ENCODE data around the gene MUC4.
A peak's percentile ranks its signal among the peaks of the same experiment; 100 is the strongest.
"Not testable (repeated sequence)": the region's sequence is repeated elsewhere in the genome, so short reads cannot be mapped to it uniquely, and the experiment has no call there.

The MUC4 gene

DNA sequence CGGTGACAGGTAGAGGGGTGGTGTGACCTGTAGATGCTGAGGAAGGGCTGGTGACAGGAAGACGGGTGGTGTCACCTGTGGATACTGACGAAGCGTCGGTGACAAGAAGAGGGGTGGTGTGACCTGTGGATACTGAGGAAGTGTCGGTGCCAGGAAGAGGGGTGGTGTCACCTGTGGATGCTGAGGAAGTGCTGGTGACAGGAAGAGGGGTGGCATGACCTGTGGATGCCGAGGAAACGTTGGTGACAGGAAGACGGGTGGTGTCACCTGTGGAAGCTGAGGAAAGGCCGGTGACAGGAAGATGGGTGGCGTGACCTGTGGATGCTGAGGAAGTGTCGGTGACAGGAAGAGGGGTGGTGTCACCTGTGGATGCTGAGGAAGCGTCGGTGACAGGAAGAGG lies 27.7 kb downstream of the MUC4 start:
- H3K4me3 ChIP-seq (ENCODE audit: low read length, poor library complexity, severe bottlenecking); H3F3A ChIP-seq (ENCODE audit: low read depth); H3K4me2 ChIP-seq (ENCODE audit: low read depth, low read length, poor library complexity, severe bottlenecking); H3K27me3 ChIP-seq (ENCODE audit: insufficient read depth, low read length, poor library complexity, severe bottlenecking); H4K20me1 ChIP-seq (ENCODE audit: insufficient read depth, low read length, poor library complexity, severe bottlenecking); H3K79me2 ChIP-seq (ENCODE audit: insufficient read depth, low read length); H3K9me3 ChIP-seq (ENCODE audit: insufficient read depth, low read depth, low read length); H3K9me2 ChIP-seq (replicated peaks; ENCODE audit: low read depth, low read length); H3K9ac ChIP-seq (ENCODE audit: low read depth, low read length, poor library complexity, severe bottlenecking); H2AFZ ChIP-seq (ENCODE audit: low read length); H3K4me1 ChIP-seq (ENCODE audit: insufficient read depth, low read length, poor library complexity, severe bottlenecking); H3K36me3 ChIP-seq (ENCODE audit: insufficient read depth, low read length): not testable (repeated sequence)

DNA sequence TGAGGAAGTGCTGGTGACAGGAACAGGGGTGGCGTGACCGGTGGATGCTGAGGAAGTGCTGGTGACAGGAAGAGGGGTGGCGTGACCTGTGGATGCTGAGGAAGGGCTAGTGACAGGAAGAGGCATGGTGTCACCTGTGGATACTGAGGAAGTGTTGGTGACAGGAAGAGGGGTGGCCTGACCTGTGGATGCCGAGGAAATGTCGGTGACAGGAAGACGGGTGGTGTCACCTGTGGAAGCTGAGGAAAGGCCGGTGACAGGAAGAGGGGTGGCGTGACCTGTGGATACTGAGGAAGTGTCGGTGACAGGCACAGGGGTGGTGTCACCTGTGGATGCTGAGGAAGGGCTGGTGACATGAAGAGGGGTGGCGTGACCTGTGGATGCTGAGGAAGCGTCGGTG lies 30.5 kb downstream of the MUC4 start:
- H3K79me2 ChIP-seq (ENCODE audit: insufficient read depth, low read length); H3K9ac ChIP-seq (ENCODE audit: low read depth, low read length, poor library complexity, severe bottlenecking); H3K4me3 ChIP-seq (ENCODE audit: low read length, poor library complexity, severe bottlenecking); H3K9me3 ChIP-seq (ENCODE audit: insufficient read depth, low read depth, low read length); H3K9me2 ChIP-seq (replicated peaks; ENCODE audit: low read depth, low read length); H3K27me3 ChIP-seq (ENCODE audit: insufficient read depth, low read length, poor library complexity, severe bottlenecking); H3K4me2 ChIP-seq (ENCODE audit: low read depth, low read length, poor library complexity, severe bottlenecking); H3K4me1 ChIP-seq (ENCODE audit: insufficient read depth, low read length, poor library complexity, severe bottlenecking); H2AFZ ChIP-seq (ENCODE audit: low read length); H3K36me3 ChIP-seq (ENCODE audit: insufficient read depth, low read length); H4K20me1 ChIP-seq (ENCODE audit: insufficient read depth, low read length, poor library complexity, severe bottlenecking); H3F3A ChIP-seq (ENCODE audit: low read depth): not testable (repeated sequence)

DNA sequence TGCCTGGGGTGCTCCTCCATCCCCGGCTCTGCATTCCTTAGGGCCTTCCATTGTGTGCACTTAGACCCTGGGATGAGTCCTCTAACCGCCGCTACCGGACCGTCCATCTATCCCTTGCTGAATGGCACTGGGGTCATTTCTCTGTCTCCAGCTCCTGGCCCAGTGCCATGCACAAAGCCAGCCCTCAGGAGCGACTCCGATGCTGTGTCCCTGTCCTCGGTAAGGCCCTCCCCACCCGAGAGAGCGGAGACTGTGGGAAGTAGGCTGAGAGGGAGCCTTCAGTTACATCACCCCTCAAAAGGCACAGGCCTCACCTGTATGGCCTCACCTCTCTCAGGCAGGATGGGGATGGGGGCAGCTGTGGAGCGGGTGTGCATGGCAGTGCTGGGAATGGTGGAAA lies 33.8 kb downstream of the MUC4 start:
- Histone ChIP-seq H3F3A (ENCODE audit: low read depth) (no peaks in the 10 kb centered on the region), H4K20me1 (ENCODE audit: insufficient read depth, low read length, poor library complexity, severe bottlenecking) (no peaks in the 10 kb centered on the region), H2AFZ (ENCODE audit: low read length) (no peak overlapping the region), H3K9me2 (replicated peaks; ENCODE audit: low read depth, low read length) (no peaks in the 10 kb centered on the region), H3K79me2 (ENCODE audit: insufficient read depth, low read length) (no peaks in the 10 kb centered on the region), H3K9me3 (ENCODE audit: insufficient read depth, low read depth, low read length) (no peaks in the 10 kb centered on the region), H3K36me3 (ENCODE audit: insufficient read depth, low read length) (no peaks in the 10 kb centered on the region), H3K27me3 (ENCODE audit: insufficient read depth, low read length, poor library complexity, severe bottlenecking) (no peaks in the 10 kb centered on the region), H3K4me2 (ENCODE audit: low read depth, low read length, poor library complexity, severe bottlenecking) (no peak overlapping the region), H3K4me1 (ENCODE audit: insufficient read depth, low read length, poor library complexity, severe bottlenecking) (no peaks in the 10 kb centered on the region), H3K9ac (ENCODE audit: low read depth, low read length, poor library complexity, severe bottlenecking) (no peak overlapping the region), H3K4me3 (ENCODE audit: low read length, poor library complexity, severe bottlenecking) (no peak overlapping the region)
- TF ChIP-seq EZH2phosphoT487 (IDR thresholded peaks at IDR 0.05; ENCODE audit: borderline replicate concordance): no peak
- TF ChIP-seq, protein P1, sequence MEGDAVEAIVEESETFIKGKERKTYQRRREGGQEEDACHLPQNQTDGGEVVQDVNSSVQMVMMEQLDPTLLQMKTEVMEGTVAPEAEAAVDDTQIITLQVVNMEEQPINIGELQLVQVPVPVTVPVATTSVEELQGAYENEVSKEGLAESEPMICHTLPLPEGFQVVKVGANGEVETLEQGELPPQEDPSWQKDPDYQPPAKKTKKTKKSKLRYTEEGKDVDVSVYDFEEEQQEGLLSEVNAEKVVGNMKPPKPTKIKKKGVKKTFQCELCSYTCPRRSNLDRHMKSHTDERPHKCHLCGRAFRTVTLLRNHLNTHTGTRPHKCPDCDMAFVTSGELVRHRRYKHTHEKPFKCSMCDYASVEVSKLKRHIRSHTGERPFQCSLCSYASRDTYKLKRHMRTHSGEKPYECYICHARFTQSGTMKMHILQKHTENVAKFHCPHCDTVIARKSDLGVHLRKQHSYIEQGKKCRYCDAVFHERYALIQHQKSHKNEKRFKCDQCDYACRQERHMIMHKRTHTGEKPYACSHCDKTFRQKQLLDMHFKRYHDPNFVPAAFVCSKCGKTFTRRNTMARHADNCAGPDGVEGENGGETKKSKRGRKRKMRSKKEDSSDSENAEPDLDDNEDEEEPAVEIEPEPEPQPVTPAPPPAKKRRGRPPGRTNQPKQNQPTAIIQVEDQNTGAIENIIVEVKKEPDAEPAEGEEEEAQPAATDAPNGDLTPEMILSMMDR (conservative IDR thresholded peaks at IDR 0.05; ENCODE audit: low read length): no peak

DNA sequence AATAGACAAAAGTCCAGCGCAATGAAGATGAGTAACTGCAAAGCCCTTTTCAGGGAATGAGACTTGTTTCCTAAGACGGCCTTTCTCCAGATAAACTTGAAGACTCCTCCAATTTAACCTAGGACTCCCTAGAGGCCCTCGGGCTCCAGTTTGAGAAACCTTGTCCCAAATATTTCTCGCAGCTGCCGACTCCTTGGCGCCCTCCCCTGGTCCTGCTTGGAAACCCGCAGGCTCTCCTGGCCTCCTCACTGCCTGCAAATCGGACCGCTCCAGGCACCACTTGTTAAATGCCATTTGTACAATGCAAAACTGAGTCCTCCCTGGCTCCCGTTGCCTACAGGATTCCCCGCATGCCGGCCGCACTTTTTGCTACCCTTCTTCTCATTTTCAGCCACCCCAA lies 36.8 kb downstream of the MUC4 start:
- TF ChIP-seq, protein P1 (conservative IDR thresholded peaks at IDR 0.05; ENCODE audit: low read length): peak; percentile 66
- no peak for TF ChIP-seq EZH2phosphoT487 (IDR thresholded peaks at IDR 0.05; ENCODE audit: borderline replicate concordance)
- Histone ChIP-seq H3K4me3 (ENCODE audit: low read length, poor library complexity, severe bottlenecking) (no peak overlapping the region), H4K20me1 (ENCODE audit: insufficient read depth, low read length, poor library complexity, severe bottlenecking) (no peaks in the 10 kb centered on the region), H3K27me3 (ENCODE audit: insufficient read depth, low read length, poor library complexity, severe bottlenecking) (no peaks in the 10 kb centered on the region), H3K4me2 (ENCODE audit: low read depth, low read length, poor library complexity, severe bottlenecking) (no peak overlapping the region), H3K36me3 (ENCODE audit: insufficient read depth, low read length) (no peaks in the 10 kb centered on the region), H3K9me2 (replicated peaks; ENCODE audit: low read depth, low read length) (no peaks in the 10 kb centered on the region), H2AFZ (ENCODE audit: low read length) (no peak overlapping the region), H3F3A (ENCODE audit: low read depth) (no peaks in the 10 kb centered on the region), H3K9me3 (ENCODE audit: insufficient read depth, low read depth, low read length) (no peaks in the 10 kb centered on the region), H3K4me1 (ENCODE audit: insufficient read depth, low read length, poor library complexity, severe bottlenecking) (no peaks in the 10 kb centered on the region), H3K9ac (ENCODE audit: low read depth, low read length, poor library complexity, severe bottlenecking) (no peak overlapping the region), H3K79me2 (ENCODE audit: insufficient read depth, low read length) (no peaks in the 10 kb centered on the region)
